ENCODE data around the gene C17orf78.
"Not testable (repeated sequence)": the region's sequence is repeated elsewhere in the genome, so short reads cannot be mapped to it uniquely, and the experiment has no call there.

- not testable (repeated sequence) for TF ChIP-seq CTCF (IDR thresholded peaks at IDR 0.05; ENCODE audit: low read depth, low read length); EZH2phosphoT487 (IDR thresholded peaks at IDR 0.05; ENCODE audit: low read depth)
Measured at GRCh38 chr17:37408145-37408479, 32.3 kb downstream of the C17orf78 start.

Measured in OCI-LY3 (cell line).